Ramos (cell line): Measurements from ENCODE around the gene IPO11.

Source experiments
- in situ Hi-C: fragments of 300-500 bp; cut with MboI; formaldehyde crosslinking; loops from one replicate; pipeline ENCODE4 v1.14.3; 2022; ENCODE audit warnings: low sequenced_read_pairs; ENCODE audit not compliant: unreplicated experiment

The IPO11 gene

GRCh38 chr5:62432621-62433064, 20.1 kb downstream of the IPO11 start:
- in situ Hi-C loops, result no loop called here

GRCh38 chr5:62448528-62448927, 36.0 kb downstream of the IPO11 start:
- in situ Hi-C loops, result no loop called here

GRCh38 chr5:62450259-62450658, 37.7 kb downstream of the IPO11 start:
- in situ Hi-C loops, result loop anchor here (10.0 kb wide), 1 partner anchor 325 kb away; no protein-coding TSS in a partner anchor

GRCh38 chr5:62457071-62457470, 44.5 kb downstream of the IPO11 start:
- in situ Hi-C loops, result loop anchor here (10.0 kb wide), 1 partner anchor 318 kb away; no protein-coding TSS in a partner anchor

GRCh38 chr5:62460578-62460983, 48.0 kb downstream of the IPO11 start:
- in situ Hi-C loops, result no loop called here

- in situ Hi-C loops, result no loop called here
These were observed 49.0 kb downstream of the IPO11 start for GRCh38 chr5:62461561-62461960.

GRCh38 chr5:62465985-62466925, 53.7 kb downstream of the IPO11 start:
- in situ Hi-C loops, result no loop called here

GRCh38 chr5:62473209-62473608, 60.6 kb downstream of the IPO11 start:
- in situ Hi-C loops, result no loop called here

- in situ Hi-C loops, result no loop called here
These were observed 62.5 kb downstream of the IPO11 start for GRCh38 chr5:62475072-62475471.

- in situ Hi-C loops, result no loop called here
These were observed 65.2 kb downstream of the IPO11 start for GRCh38 chr5:62477801-62478200.

GRCh38 chr5:62483556-62483955, 71.0 kb downstream of the IPO11 start:
- in situ Hi-C loops, result no loop called here

GRCh38 chr5:62486672-62487071, 74.1 kb downstream of the IPO11 start:
- in situ Hi-C loops, result no loop called here

- in situ Hi-C loops, result no loop called here
These were observed 76.0 kb downstream of the IPO11 start for GRCh38 chr5:62488531-62488930.

GRCh38 chr5:62489471-62489870, 76.9 kb downstream of the IPO11 start:
- in situ Hi-C loops, result no loop called here

GRCh38 chr5:62494772-62495171, 82.2 kb downstream of the IPO11 start:
- in situ Hi-C loops, result no loop called here

GRCh38 chr5:62496876-62497275, 84.3 kb downstream of the IPO11 start:
- in situ Hi-C loops, result no loop called here

- in situ Hi-C loops, result no loop called here
These were observed 86.4 kb downstream of the IPO11 start for GRCh38 chr5:62498961-62499360.

GRCh38 chr5:62499756-62500155, 87.2 kb downstream of the IPO11 start:
- in situ Hi-C loops, result no loop called here

GRCh38 chr5:62502456-62503101, 90.0 kb downstream of the IPO11 start:
- in situ Hi-C loops, result no loop called here

GRCh38 chr5:62504129-62504528, 91.6 kb downstream of the IPO11 start:
- in situ Hi-C loops, result no loop called here
